ENCODE results near the gene ZNF672.

Gene ZNF672

DNA sequence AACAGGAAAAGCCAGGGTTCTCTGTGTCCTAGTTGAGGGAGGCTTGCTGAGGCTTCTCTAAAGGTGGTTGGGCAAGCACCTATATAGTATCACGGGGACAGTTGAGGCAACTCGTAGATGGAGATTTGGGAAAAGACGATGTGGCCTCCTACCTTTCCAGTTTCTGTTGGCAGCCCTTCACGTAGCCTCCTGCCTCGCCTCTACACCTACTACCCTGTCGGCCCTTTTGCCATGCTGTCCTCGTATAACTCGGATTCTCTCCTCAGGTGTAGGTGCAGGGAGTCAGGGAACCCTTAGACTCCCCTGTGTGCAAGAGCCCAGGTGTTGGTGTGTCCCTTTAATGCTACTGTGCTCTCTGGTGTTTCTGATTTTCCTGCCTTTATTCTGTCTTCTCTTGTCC lies 10.6 kb downstream of the ZNF672 start:
- H4K8ac ChIP-seq (ENCODE audit: low read length): no peak overlapping the region
- H3K79me1 ChIP-seq (replicated peaks; ENCODE audit: low read length, poor library complexity, severe bottlenecking): peaks cover 47% of the 10 kb centered on the region
- no peaks in the 10 kb centered on the region for H3K9me3 ChIP-seq (ENCODE audit: control insufficient read depth, low read length)
- 97% methylated on average over 8 of the region's 8 CpGs for WGBS
- no peak overlapping the region for H3K4me2 ChIP-seq (ENCODE audit: low read length, poor library complexity, severe bottlenecking)
- no peak overlapping the region for H3K4me3 ChIP-seq (ENCODE audit: insufficient read depth in 1 of 2, low read depth in 1 of 2, low read length in 2 of 2)
- H2AFZ ChIP-seq (ENCODE audit: low read depth, low read length): no peak overlapping the region
- H3K18ac ChIP-seq (ENCODE audit: low read depth in 1 of 2, low read length in 2 of 2): no peak overlapping the region
- DNase-seq: no peak
- H3K4me1 ChIP-seq (ENCODE audit: control insufficient read depth, insufficient read depth, low read depth, low read length): peaks cover 2% of the 10 kb centered on the region
- no peak overlapping the region for H2BK5ac ChIP-seq (ENCODE audit: low read depth, low read length, poor library complexity, severe bottlenecking)
- H3K14ac ChIP-seq (ENCODE audit: low read length in 2 of 2): no peak overlapping the region
- H3K23ac ChIP-seq (ENCODE audit: low read length in 2 of 2): no peak overlapping the region
- no peak overlapping the region for H4K91ac ChIP-seq (ENCODE audit: low read length)
- peaks cover 78 to 82% of the 10 kb centered on the region in 2 experiments for H3K36me3 ChIP-seq (ENCODE audit: control insufficient read depth in 1 of 2, insufficient read depth in 2 of 2, low read depth in 1 of 2, low read length in 2 of 2)
- no peak overlapping the region for H2BK120ac ChIP-seq (ENCODE audit: low read depth, low read length)
- no peak overlapping the region for H3K27ac ChIP-seq (ENCODE audit: low read length, poor library complexity, severe bottlenecking)
- no peak overlapping the region for H2BK12ac ChIP-seq (ENCODE audit: low read length in 2 of 2)
- no peak overlapping the region for H3K9ac ChIP-seq (ENCODE audit: low read length)
- H3K4ac ChIP-seq (ENCODE audit: low read depth in 1 of 2, low read length in 2 of 2): no peak overlapping the region
- H3K27me3 ChIP-seq (ENCODE audit: control insufficient read depth in 1 of 2, insufficient read depth in 1 of 2, low read length in 2 of 2): no peaks in the 10 kb centered on the region
- H2BK15ac ChIP-seq (ENCODE audit: low read depth, poor library complexity, severe bottlenecking): no peak overlapping the region
- no peak overlapping the region for H2AK5ac ChIP-seq (ENCODE audit: low read length, severe bottlenecking)

DNA sequence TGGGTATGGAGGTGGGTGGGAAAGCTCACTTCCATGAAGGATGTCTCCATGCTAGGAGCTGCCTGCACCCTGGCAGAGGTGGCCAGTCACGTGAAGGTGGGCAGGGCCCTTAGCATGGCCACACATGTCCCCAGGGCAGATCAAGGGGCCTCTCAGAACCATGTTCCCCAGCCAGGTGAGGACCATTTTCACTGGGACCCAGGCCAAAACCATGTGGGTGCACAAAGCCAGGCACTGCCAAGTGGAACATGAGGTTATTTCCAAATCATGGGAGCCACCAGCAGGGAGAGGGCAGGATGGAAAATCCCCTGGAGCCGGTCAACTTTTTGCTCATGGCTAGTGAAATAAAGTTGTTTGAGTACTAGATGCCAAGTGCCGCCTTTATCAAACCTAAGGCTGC lies 11.1 kb downstream of the ZNF672 start:
- Histone ChIP-seq H3K79me1 (replicated peaks; ENCODE audit: low read length, poor library complexity, severe bottlenecking) (peaks cover 49% of the 10 kb centered on the region), H3K4me3 (ENCODE audit: insufficient read depth in 1 of 2, low read depth in 1 of 2, low read length in 2 of 2) (no peak overlapping the region), H3K14ac (ENCODE audit: low read length in 2 of 2) (no peak overlapping the region), H3K23ac (ENCODE audit: low read length in 2 of 2) (no peak overlapping the region), H2BK15ac (ENCODE audit: low read depth, poor library complexity, severe bottlenecking) (no peak overlapping the region), H4K91ac (ENCODE audit: low read length) (no peak overlapping the region), H3K18ac (ENCODE audit: low read depth in 1 of 2, low read length in 2 of 2) (no peak overlapping the region), H2BK5ac (ENCODE audit: low read depth, low read length, poor library complexity, severe bottlenecking) (no peak overlapping the region), H2AK5ac (ENCODE audit: low read length, severe bottlenecking) (no peak overlapping the region), H3K36me3 (ENCODE audit: control insufficient read depth in 1 of 2, insufficient read depth in 2 of 2, low read depth in 1 of 2, low read length in 2 of 2) (peaks cover 83 to 88% of the 10 kb centered on the region in 2 experiments), H3K4ac (ENCODE audit: low read depth in 1 of 2, low read length in 2 of 2) (no peak overlapping the region), H3K9ac (ENCODE audit: low read length) (no peak overlapping the region), H3K4me1 (ENCODE audit: control insufficient read depth, insufficient read depth, low read depth, low read length) (peaks cover 2% of the 10 kb centered on the region), H3K9me3 (ENCODE audit: control insufficient read depth, low read length) (no peaks in the 10 kb centered on the region), H3K4me2 (ENCODE audit: low read length, poor library complexity, severe bottlenecking) (no peak overlapping the region), H2AFZ (ENCODE audit: low read depth, low read length) (no peak overlapping the region), H3K27me3 (ENCODE audit: control insufficient read depth in 1 of 2, insufficient read depth in 1 of 2, low read length in 2 of 2) (no peaks in the 10 kb centered on the region), H2BK12ac (ENCODE audit: low read length in 2 of 2) (no peak overlapping the region), H4K8ac (ENCODE audit: low read length) (no peak overlapping the region), H3K27ac (ENCODE audit: low read length, poor library complexity, severe bottlenecking) (no peak overlapping the region), H2BK120ac (ENCODE audit: low read depth, low read length) (no peak overlapping the region)
- WGBS: 99% methylated on average over 3 of the region's 3 CpGs
- DNase-seq: no peak

DNA sequence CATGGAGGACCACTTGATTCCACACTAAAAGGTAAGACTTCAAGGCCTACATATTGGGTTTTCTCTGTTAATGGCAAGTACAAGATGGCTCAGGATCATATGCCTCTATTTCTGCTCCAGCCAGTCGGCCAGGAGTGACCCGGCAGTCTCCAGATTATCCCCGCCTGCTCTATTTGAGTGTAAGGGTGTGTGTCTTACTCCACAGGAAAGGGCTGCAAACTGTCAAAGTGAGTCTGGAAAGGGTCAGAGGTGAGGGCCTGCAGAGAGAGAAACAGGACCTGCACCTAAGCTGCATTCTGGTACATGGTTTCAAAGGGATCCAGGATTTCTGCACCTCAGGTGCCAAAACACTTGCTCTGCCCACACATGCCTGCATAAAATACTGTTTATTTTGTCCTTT lies 11.6 kb downstream of the ZNF672 start:
- no peak overlapping the region for H2BK120ac ChIP-seq (ENCODE audit: low read depth, low read length)
- H3K27me3 ChIP-seq (ENCODE audit: control insufficient read depth in 1 of 2, insufficient read depth in 1 of 2, low read length in 2 of 2): no peaks in the 10 kb centered on the region
- no peak overlapping the region for H4K91ac ChIP-seq (ENCODE audit: low read length)
- no peak overlapping the region for H3K9ac ChIP-seq (ENCODE audit: low read length)
- no peak overlapping the region for H3K4me3 ChIP-seq (ENCODE audit: insufficient read depth in 1 of 2, low read depth in 1 of 2, low read length in 2 of 2)
- 64% methylated on average over 3 of the region's 3 CpGs for WGBS
- H3K27ac ChIP-seq (ENCODE audit: low read length, poor library complexity, severe bottlenecking): no peak overlapping the region
- H3K18ac ChIP-seq (ENCODE audit: low read depth in 1 of 2, low read length in 2 of 2): no peak overlapping the region
- H3K14ac ChIP-seq (ENCODE audit: low read length in 2 of 2): no peak overlapping the region
- H4K8ac ChIP-seq (ENCODE audit: low read length): no peak overlapping the region
- H2AFZ ChIP-seq (ENCODE audit: low read depth, low read length): no peak overlapping the region
- H2AK5ac ChIP-seq (ENCODE audit: low read length, severe bottlenecking): no peak overlapping the region
- H2BK5ac ChIP-seq (ENCODE audit: low read depth, low read length, poor library complexity, severe bottlenecking): no peak overlapping the region
- peaks cover 45% of the 10 kb centered on the region for H3K79me1 ChIP-seq (replicated peaks; ENCODE audit: low read length, poor library complexity, severe bottlenecking)
- no peak overlapping the region for H2BK12ac ChIP-seq (ENCODE audit: low read length in 2 of 2)
- no peaks in the 10 kb centered on the region for H3K4me1 ChIP-seq (ENCODE audit: control insufficient read depth, insufficient read depth, low read depth, low read length)
- no peak overlapping the region for H3K23ac ChIP-seq (ENCODE audit: low read length in 2 of 2)
- H3K4ac ChIP-seq (ENCODE audit: low read depth in 1 of 2, low read length in 2 of 2): no peak overlapping the region
- peaks cover 82 to 89% of the 10 kb centered on the region in 2 experiments for H3K36me3 ChIP-seq (ENCODE audit: control insufficient read depth in 1 of 2, insufficient read depth in 2 of 2, low read depth in 1 of 2, low read length in 2 of 2)
- H2BK15ac ChIP-seq (ENCODE audit: low read depth, poor library complexity, severe bottlenecking): no peak overlapping the region
- H3K4me2 ChIP-seq (ENCODE audit: low read length, poor library complexity, severe bottlenecking): no peak overlapping the region
- no peak for DNase-seq
- no peaks in the 10 kb centered on the region for H3K9me3 ChIP-seq (ENCODE audit: control insufficient read depth, low read length)

DNA sequence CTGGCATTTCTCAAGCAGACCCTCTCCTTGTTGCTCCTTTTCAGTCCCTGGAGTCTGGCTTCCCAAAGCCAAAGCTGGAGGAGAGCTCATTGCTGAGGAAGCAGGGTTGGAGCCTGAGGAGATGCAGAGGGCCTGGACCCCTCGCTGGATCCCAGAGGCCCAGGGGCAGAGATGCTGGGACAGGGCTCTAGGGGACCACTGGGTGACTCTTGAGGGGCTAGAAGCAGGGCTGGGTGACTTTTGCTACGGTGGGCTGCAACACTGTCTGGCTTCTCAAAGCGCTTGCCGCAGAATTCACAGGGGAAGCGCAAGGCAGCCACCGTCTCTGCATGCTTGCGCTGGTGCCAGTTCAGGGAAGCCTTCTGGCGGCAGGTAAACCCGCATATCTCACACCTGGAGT lies 12.1 kb downstream of the ZNF672 start:
- Histone ChIP-seq H3K4me1 (ENCODE audit: control insufficient read depth, insufficient read depth, low read depth, low read length) (no peaks in the 10 kb centered on the region), H2BK12ac (ENCODE audit: low read length in 2 of 2) (no peak overlapping the region), H3K4me2 (ENCODE audit: low read length, poor library complexity, severe bottlenecking) (no peak overlapping the region), H2AFZ (ENCODE audit: low read depth, low read length) (no peak overlapping the region), H3K4me3 (ENCODE audit: insufficient read depth in 1 of 2, low read depth in 1 of 2, low read length in 2 of 2) (no peak overlapping the region), H2BK5ac (ENCODE audit: low read depth, low read length, poor library complexity, severe bottlenecking) (no peak overlapping the region), H3K14ac (ENCODE audit: low read length in 2 of 2) (no peak overlapping the region), H4K91ac (ENCODE audit: low read length) (no peak overlapping the region), H3K79me1 (replicated peaks; ENCODE audit: low read length, poor library complexity, severe bottlenecking) (peaks cover 44% of the 10 kb centered on the region), H3K23ac (ENCODE audit: low read length in 2 of 2) (no peak overlapping the region), H3K4ac (ENCODE audit: low read depth in 1 of 2, low read length in 2 of 2) (no peak overlapping the region), H3K27ac (ENCODE audit: low read length, poor library complexity, severe bottlenecking) (no peak overlapping the region), H3K18ac (ENCODE audit: low read depth in 1 of 2, low read length in 2 of 2) (no peak overlapping the region), H4K8ac (ENCODE audit: low read length) (no peak overlapping the region), H3K27me3 (ENCODE audit: control insufficient read depth in 1 of 2, insufficient read depth in 1 of 2, low read length in 2 of 2) (no peaks in the 10 kb centered on the region), H3K9ac (ENCODE audit: low read length) (no peak overlapping the region), H2BK15ac (ENCODE audit: low read depth, poor library complexity, severe bottlenecking) (no peak overlapping the region), H3K9me3 (ENCODE audit: control insufficient read depth, low read length) (no peaks in the 10 kb centered on the region), H3K36me3 (ENCODE audit: control insufficient read depth in 1 of 2, insufficient read depth in 2 of 2, low read depth in 1 of 2, low read length in 2 of 2) (peaks cover 82 to 89% of the 10 kb centered on the region in 2 experiments), H2AK5ac (ENCODE audit: low read length, severe bottlenecking) (no peak overlapping the region), H2BK120ac (ENCODE audit: low read depth, low read length) (no peak overlapping the region)
- no peak for DNase-seq
- WGBS: 95% methylated on average over 9 of the region's 9 CpGs
